HCT116 (cell line): ENCODE measurements around the gene IL2RG. TPM values are rescaled to one million over a fixed set of nuclear protein-coding genes. Genes with fewer than 3 reads are reported as not detected.

ENCODE experiments used
- ATAC-seq: fragments of 200-7000 bp; cut with Tn5 transposase; 2 replicates; pipeline ENCODE4 v1.9.1; 2020; ENCODE audit warnings: mild to moderate bottlenecking, moderate library complexity
- BruUV-seq: library from RNA; stranded (reverse); fragments of 400-500 nt; replicated peaks from 2 replicates; lab custom pipeline; 2021; lab: Mats Ljungman, UMichigan
- CTCF ChIA-PET: fragments of 300-600 bp; sonication (Branson Sonifier 250); formaldehyde crosslinking; loops from one replicate; lab custom pipeline; 2021; ENCODE audit warnings: antibody characterized with exemption; lab: Charles Lee
- POLR2A ChIA-PET: fragments of 300-600, 350-600 bp; sonication (Branson Sonifier 250); formaldehyde crosslinking; loops from one replicate; lab custom pipeline; 2021; ENCODE audit warnings: antibody characterized with exemption; lab: Charles Lee
- RAD21 ChIA-PET, 2 experiments: fragments of 300-600 bp; sonication (Branson Sonifier 250); formaldehyde crosslinking; loops; one replicate each; lab custom pipeline; 2023; ENCODE audit warnings: low total read pairs in 2 of 2; ENCODE audit not compliant: uncharacterized antibody in 2 of 2, unreplicated experiment in 2 of 2, low non-redundant PET in 1 of 2; lab: Charles Lee
- DNase-seq: peaks from one replicate; pipeline ENCODE4 v3.0.0-alpha.2; 2010; ENCODE audit warnings: low read depth, low spot score
- H2AFZ ChIP-seq: fragments of 200-600 bp; shearing (Covaris generic), sonication (generic); 2 replicates; pipeline ENCODE4 v1.6.1; 2017; ENCODE audit warnings: low read depth, mixed run types, mixed read lengths, antibody characterized with exemption, low read length; ENCODE audit not compliant: poor library complexity, severe bottlenecking
- H3K27ac ChIP-seq: 2 replicates; pipeline ENCODE4 v1.5.1; 2012; ENCODE audit warnings: low read depth, low read length
- H3K27me3 ChIP-seq: fragments of 200-600 bp; sonication (generic); 2 replicates; pipeline ENCODE4 v1.6.1; 2016; ENCODE audit warnings: mixed run types, low read length, mixed read lengths; ENCODE audit not compliant: insufficient read depth
- H3K36me3 ChIP-seq, 2 experiments: fragments of 200-500 bp in 1 of 2; fragments of 200-600 bp in 1 of 2; sonication (Bioruptor generic) in 1 of 2; sonication (generic) in 1 of 2; 2 replicates each; pipeline versions ENCODE4 v1.5.1 to v1.6.1; 2014 to 2016; ENCODE audit warnings: low read length in 2 of 2, inconsistent platforms in 1 of 2, mixed read lengths in 1 of 2, mixed run types in 1 of 2; ENCODE audit not compliant: insufficient read depth in 2 of 2, control insufficient read depth in 1 of 2
- H3K4me1 ChIP-seq, 2 experiments: fragments of 200-600 bp in 1 of 2; sonication (generic) in 1 of 2; 2 replicates each; pipeline versions ENCODE4 v1.5.1 to v1.6.1; 2012 to 2017; ENCODE audit warnings: low read length in 2 of 2, inconsistent platforms in 1 of 2, mild to moderate bottlenecking in 1 of 2, mixed read lengths in 1 of 2, mixed run types in 1 of 2, moderate library complexity in 1 of 2; ENCODE audit not compliant: insufficient read depth in 2 of 2, control insufficient read depth in 1 of 2
- H3K4me2 ChIP-seq: fragments of 200-600 bp; sonication (generic); 2 replicates; pipeline ENCODE4 v1.6.1; 2017; ENCODE audit warnings: mixed run types, low read length, mixed read lengths
- H3K4me3 ChIP-seq, 2 experiments: fragments of 200-600 bp in 1 of 2; sonication (generic) in 1 of 2; replicated peaks in 1 of 2; 2 replicates each; pipeline ENCODE4 v1.5.1; 2011 to 2016; ENCODE audit warnings: low read length in 2 of 2, control low read depth in 1 of 2, low read depth in 1 of 2, mild to moderate bottlenecking in 1 of 2, mixed read lengths in 1 of 2, mixed run types in 1 of 2
- H3K79me2 ChIP-seq: fragments of 200-600 bp; sonication (generic); 2 replicates; pipeline ENCODE4 v1.6.1; 2017; ENCODE audit warnings: mild to moderate bottlenecking, mixed run types, low read length, moderate library complexity, mixed read lengths; ENCODE audit not compliant: insufficient read depth
- H3K9ac ChIP-seq: fragments of 200-600 bp; sonication (generic); 2 replicates; pipeline ENCODE4 v1.6.1; 2016; ENCODE audit warnings: low read length, mixed read lengths
- H3K9me2 ChIP-seq: fragments of 200-600 bp; sonication (generic), shearing (Covaris generic); 2 replicates; pipeline ENCODE4 v1.6.1; 2017; ENCODE audit warnings: mixed run types, mild to moderate bottlenecking, moderate library complexity; ENCODE audit not compliant: insufficient read depth
- H3K9me3 ChIP-seq, 2 experiments: fragments of 200-500 bp in 1 of 2; fragments of 200-600 bp in 1 of 2; sonication (Bioruptor generic) in 1 of 2; sonication (generic) in 1 of 2; 2 replicates each; pipeline ENCODE4 v1.6.1; 2014 to 2017; ENCODE audit warnings: low read length in 2 of 2, mixed read lengths in 2 of 2, inconsistent platforms in 1 of 2, low read depth in 1 of 2, mild to moderate bottlenecking in 1 of 2, mixed run types in 1 of 2, moderate library complexity in 1 of 2; ENCODE audit not compliant: control insufficient read depth in 1 of 2, insufficient read depth in 1 of 2
- H4K20me1 ChIP-seq: fragments of 200-600 bp; sonication (generic), shearing (Covaris generic); 2 replicates; pipeline ENCODE4 v1.6.1; 2017; ENCODE audit warnings: mixed run types, mild to moderate bottlenecking, moderate library complexity; ENCODE audit not compliant: insufficient read depth
- CBX3 ChIP-seq: IDR thresholded peaks from 2 replicates; pipeline ENCODE4 v1.6.1; 2012; ENCODE audit warnings: low read depth
- CEBPB ChIP-seq: IDR thresholded peaks from 2 replicates; pipeline ENCODE4 v1.6.1; 2012; ENCODE audit warnings: low read depth
- ELF1 ChIP-seq: IDR thresholded peaks from 2 replicates; pipeline ENCODE4 v1.6.1; 2012; ENCODE audit warnings: low read depth, borderline replicate concordance
- EZH2phosphoT487 ChIP-seq: fragments of 200-600 bp; IDR thresholded peaks from 2 replicates; pipeline ENCODE4 v1.6.1; 2018; ENCODE audit warnings: antibody characterized with exemption, borderline replicate concordance
- POLR2AphosphoS5 ChIP-seq: IDR thresholded peaks from 2 replicates; pipeline ENCODE4 v1.6.1; 2011; ENCODE audit warnings: mild to moderate bottlenecking, low read depth, low read length, moderate library complexity
- RAD21 ChIP-seq: IDR thresholded peaks from 2 replicates; pipeline ENCODE4 v1.6.1; 2012; ENCODE audit warnings: low read depth, mild to moderate bottlenecking
- SIN3A ChIP-seq: IDR thresholded peaks from 2 replicates; pipeline ENCODE4 v1.6.1; 2012; ENCODE audit warnings: low read depth
- SP1 ChIP-seq: IDR thresholded peaks from 2 replicates; pipeline ENCODE4 v1.6.1; 2012; ENCODE audit warnings: low read depth
- TCF7L2 ChIP-seq: IDR thresholded peaks from 2 replicates; pipeline ENCODE4 v1.7.0; 2011; ENCODE audit warnings: borderline replicate concordance, inconsistent platforms; ENCODE audit not compliant: insufficient read depth, insufficient read length; ENCODE audit errors: extremely low read depth
- ZNF274 ChIP-seq: fragments of 200-500 bp; sonication (Bioruptor generic); IDR thresholded peaks from 2 replicates; pipeline ENCODE4 v1.6.1; 2014; ENCODE audit warnings: mild to moderate bottlenecking, low read depth, low read length, inconsistent platforms
- intact Hi-C: fragments of 100-400 bp; cut with micrococcal nuclease; formaldehyde crosslinking; loops from 2 replicates; pipeline ENCODE4 v1.10.0; 2022
- total RNA-seq: library from RNA; stranded (reverse); gene quantifications from one replicate; pipeline ENCODE4 v1.2.1, GENCODE V29; 2021; ENCODE audit not compliant: unreplicated experiment
- TF ChIP-seq, protein P1 (sequence below): IDR thresholded peaks from 2 replicates; pipeline ENCODE4 v1.6.1; 2011; ENCODE audit warnings: mild to moderate bottlenecking, low read length, moderate library complexity; ENCODE audit not compliant: insufficient replicate concordance; ENCODE audit errors: extremely low read depth
- TF ChIP-seq, protein P2 (sequence below), 3 experiments: fragments of 200-600 bp in 1 of 3; sonication (generic) in 1 of 3; IDR thresholded peaks in 2 of 3; conservative IDR thresholded peaks in 1 of 3; 2 replicates each; pipeline ENCODE4 v1.5.1; 2012 to 2017; ENCODE audit warnings: low read depth in 2 of 3, low read length in 2 of 3, antibody characterized with exemption in 1 of 3, borderline replicate concordance in 1 of 3, control low read depth in 1 of 3, mild to moderate bottlenecking in 1 of 3, mixed read lengths in 1 of 3, mixed run types in 1 of 3, moderate library complexity in 1 of 3; ENCODE audit not compliant: insufficient read depth in 1 of 3

Gene IL2RG
- total RNA-seq, 1 experiment from 2014 or later: 0.64 TPM

DNA sequence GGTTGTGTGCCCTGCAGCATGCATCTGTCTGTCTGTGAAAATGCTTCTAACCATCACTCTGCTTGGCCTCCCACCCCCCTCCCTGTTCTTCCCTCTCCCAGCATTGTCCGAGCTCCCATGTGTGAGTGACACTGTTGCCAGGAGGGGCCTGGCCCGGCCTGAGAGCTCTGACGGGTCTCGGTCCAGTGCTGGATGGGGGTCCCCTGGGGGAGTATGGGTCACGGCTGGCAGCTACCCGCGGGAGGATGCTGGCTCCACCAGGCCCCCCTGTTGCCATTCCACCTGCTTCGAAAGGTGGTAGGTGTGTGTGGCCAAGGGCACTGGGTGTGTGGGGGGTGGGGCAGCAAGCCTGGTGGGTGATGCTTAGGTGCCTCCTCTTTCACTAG is 36.9 kb upstream of the IL2RG start:
- CTCF ChIA-PET: no interaction called here
- no peaks in the 10 kb centered on the region for H3K9me2 ChIP-seq
- BruUV-seq: no TSS peak
- no peaks in the 10 kb centered on the region for H3K79me2 ChIP-seq
- H3K4me3 ChIP-seq: no peak overlapping the region
- RAD21 ChIA-PET: no interaction called here
- no peak overlapping the region for H3K9ac ChIP-seq
- TF ChIP-seq ZNF274 (no peak), CBX3 (no peak), CEBPB (no peak), EZH2phosphoT487 (no peak), TCF7L2 (no peak), SP1 (no peak)
- TF ChIP-seq, protein P1, sequence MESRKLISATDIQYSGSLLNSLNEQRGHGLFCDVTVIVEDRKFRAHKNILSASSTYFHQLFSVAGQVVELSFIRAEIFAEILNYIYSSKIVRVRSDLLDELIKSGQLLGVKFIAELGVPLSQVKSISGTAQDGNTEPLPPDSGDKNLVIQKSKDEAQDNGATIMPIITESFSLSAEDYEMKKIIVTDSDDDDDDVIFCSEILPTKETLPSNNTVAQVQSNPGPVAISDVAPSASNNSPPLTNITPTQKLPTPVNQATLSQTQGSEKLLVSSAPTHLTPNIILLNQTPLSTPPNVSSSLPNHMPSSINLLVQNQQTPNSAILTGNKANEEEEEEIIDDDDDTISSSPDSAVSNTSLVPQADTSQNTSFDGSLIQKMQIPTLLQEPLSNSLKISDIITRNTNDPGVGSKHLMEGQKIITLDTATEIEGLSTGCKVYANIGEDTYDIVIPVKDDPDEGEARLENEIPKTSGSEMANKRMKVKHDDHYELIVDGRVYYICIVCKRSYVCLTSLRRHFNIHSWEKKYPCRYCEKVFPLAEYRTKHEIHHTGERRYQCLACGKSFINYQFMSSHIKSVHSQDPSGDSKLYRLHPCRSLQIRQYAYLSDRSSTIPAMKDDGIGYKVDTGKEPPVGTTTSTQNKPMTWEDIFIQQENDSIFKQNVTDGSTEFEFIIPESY: no peak
- H2AFZ ChIP-seq: no peak overlapping the region
- H3K36me3 ChIP-seq: no peaks in the 10 kb centered on the region
- peaks cover 4 to 15% of the 10 kb centered on the region in 2 experiments; a peak in 3 of 4 replicates for H3K4me1 ChIP-seq
- no peaks in the 10 kb centered on the region for H3K27me3 ChIP-seq
- DNase-seq (no peak), ATAC-seq (no peak)
- H3K9me3 ChIP-seq: no peaks in the 10 kb centered on the region
- H4K20me1 ChIP-seq: no peaks in the 10 kb centered on the region
- intact Hi-C loops: no loop called here
- H3K4me2 ChIP-seq: no peak overlapping the region
- no peak overlapping the region for H3K27ac ChIP-seq
- POLR2A ChIA-PET: no interaction called here

DNA sequence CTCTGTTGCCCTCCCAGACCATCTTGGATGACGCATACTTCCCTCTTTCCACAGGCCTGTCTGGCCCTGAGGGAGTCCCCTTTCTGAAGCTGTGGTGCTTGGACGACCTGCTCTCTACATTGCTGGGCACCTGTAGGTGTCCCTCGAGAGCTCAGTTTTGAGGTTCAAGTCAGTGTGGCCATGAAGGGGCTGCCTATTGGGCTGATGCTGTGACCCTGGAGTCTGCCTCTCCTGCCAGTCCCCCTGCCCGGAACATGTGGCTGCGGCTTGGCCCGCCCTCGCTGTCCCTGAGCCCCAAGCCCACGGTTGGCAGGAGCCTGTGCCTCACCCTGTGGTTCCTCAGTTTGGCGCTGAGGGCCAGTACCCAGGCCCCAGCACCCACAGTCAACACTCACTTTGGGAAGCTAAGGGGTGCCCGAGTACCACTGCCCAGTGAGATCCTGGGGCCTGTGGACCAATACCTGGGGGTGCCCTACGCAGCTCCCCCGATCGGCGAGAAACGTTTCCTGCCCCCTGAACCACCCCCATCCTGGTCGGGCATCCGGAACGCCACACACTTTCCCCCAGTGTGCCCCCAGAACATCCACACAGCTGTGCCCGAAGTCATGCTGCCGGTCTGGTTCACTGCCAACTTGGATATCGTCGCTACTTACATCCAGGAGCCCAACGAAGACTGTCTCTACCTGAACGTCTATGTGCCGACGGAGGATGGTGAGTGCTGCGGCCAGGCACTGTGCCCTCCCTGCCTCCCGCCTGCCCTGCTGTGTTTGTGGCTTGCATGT is 36.3 kb upstream of the IL2RG start:
- Histone ChIP-seq H3K36me3 (no peaks in the 10 kb centered on the region; a peak in 1 of 4 replicates), H4K20me1 (no peaks in the 10 kb centered on the region), H3K9me3 (no peaks in the 10 kb centered on the region), H3K4me2 (no peak overlapping the region), H3K9ac (no peak overlapping the region), H3K4me3 (no peak overlapping the region), H2AFZ (no peak overlapping the region), H3K27me3 (no peaks in the 10 kb centered on the region), H3K27ac (no peak overlapping the region), H3K79me2 (no peaks in the 10 kb centered on the region), H3K4me1 (peaks cover 4 to 15% of the 10 kb centered on the region in 2 experiments; a peak in 3 of 4 replicates), H3K9me2 (no peaks in the 10 kb centered on the region)
- BruUV-seq: no TSS peak
- RAD21 ChIA-PET: no interaction called here
- intact Hi-C loops: no loop called here
- DNase-seq (no peak), ATAC-seq (no peak)
- POLR2A ChIA-PET: no interaction called here
- CTCF ChIA-PET: no interaction called here
- TF ChIP-seq SIN3A (no peak), EZH2phosphoT487 (no peak), POLR2AphosphoS5 (no peak), TCF7L2 (no peak), ELF1 (no peak), RAD21 (no peak)
- TF ChIP-seq, protein P2, sequence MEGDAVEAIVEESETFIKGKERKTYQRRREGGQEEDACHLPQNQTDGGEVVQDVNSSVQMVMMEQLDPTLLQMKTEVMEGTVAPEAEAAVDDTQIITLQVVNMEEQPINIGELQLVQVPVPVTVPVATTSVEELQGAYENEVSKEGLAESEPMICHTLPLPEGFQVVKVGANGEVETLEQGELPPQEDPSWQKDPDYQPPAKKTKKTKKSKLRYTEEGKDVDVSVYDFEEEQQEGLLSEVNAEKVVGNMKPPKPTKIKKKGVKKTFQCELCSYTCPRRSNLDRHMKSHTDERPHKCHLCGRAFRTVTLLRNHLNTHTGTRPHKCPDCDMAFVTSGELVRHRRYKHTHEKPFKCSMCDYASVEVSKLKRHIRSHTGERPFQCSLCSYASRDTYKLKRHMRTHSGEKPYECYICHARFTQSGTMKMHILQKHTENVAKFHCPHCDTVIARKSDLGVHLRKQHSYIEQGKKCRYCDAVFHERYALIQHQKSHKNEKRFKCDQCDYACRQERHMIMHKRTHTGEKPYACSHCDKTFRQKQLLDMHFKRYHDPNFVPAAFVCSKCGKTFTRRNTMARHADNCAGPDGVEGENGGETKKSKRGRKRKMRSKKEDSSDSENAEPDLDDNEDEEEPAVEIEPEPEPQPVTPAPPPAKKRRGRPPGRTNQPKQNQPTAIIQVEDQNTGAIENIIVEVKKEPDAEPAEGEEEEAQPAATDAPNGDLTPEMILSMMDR (IDR thresholded peaks at IDR 0.05 in 2 of 3, conservative IDR thresholded peaks at IDR 0.05 in 1 of 3; ENCODE audit: borderline replicate concordance in 1 of 3, insufficient read depth in 1 of 3, low read depth in 2 of 3, low read length in 2 of 3): no peak
